ENCODE measurements around the gene KCNE3.

The KCNE3 gene

DNA sequence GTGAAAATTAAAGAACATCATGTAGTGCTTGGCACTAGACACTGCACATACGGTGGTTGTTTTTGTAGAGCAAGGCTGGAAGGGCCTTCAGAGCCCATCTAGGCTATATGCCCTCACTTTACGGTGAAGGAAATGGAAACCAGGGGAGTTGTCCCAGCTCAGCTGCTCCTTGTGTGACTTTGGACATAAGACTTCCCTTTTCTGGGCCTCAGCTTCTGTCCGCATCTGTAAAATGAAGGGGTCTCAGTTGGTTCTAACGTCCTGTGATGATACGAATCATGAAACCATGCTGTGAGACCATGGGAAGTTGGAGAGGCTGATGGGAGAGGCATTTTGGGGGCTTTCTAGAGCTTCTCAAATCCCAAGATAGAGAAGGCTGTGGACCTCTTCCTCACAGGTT lies 4.7 kb downstream of the KCNE3 start:
- Histone ChIP-seq H3K4me3 (ENCODE audit: low read depth, low read length, poor library complexity, severe bottlenecking) (no peak overlapping the region), H3K9me2 (ENCODE audit: low read depth, low read length) (no peaks in the 10 kb centered on the region), H3K79me2 (ENCODE audit: insufficient read depth, low read length) (no peaks in the 10 kb centered on the region), H4K20me1 (ENCODE audit: insufficient read depth, low read length) (no peaks in the 10 kb centered on the region), H3K4me2 (ENCODE audit: low read length) (no peak overlapping the region), H2AFZ (ENCODE audit: low read length) (no peak overlapping the region), H3K27ac (ENCODE audit: low read depth, low read length, poor library complexity, severe bottlenecking) (no peak overlapping the region), H3K36me3 (ENCODE audit: insufficient read depth, low read length) (no peaks in the 10 kb centered on the region), H3K27me3 (ENCODE audit: insufficient read depth, low read length) (no peaks in the 10 kb centered on the region), H3F3A (ENCODE audit: insufficient read depth, low read length) (no peaks in the 10 kb centered on the region), H3K9me3 (ENCODE audit: low read length) (no peaks in the 10 kb centered on the region), H3K9ac (ENCODE audit: low read length) (no peak overlapping the region), H3K4me1 (ENCODE audit: insufficient read depth, low read length, severe bottlenecking) (no peaks in the 10 kb centered on the region)
- no peak for TF ChIP-seq EZH2 (IDR thresholded peaks at IDR 0.05; ENCODE audit: borderline replicate concordance, low read length)
- TF ChIP-seq, protein P1, sequence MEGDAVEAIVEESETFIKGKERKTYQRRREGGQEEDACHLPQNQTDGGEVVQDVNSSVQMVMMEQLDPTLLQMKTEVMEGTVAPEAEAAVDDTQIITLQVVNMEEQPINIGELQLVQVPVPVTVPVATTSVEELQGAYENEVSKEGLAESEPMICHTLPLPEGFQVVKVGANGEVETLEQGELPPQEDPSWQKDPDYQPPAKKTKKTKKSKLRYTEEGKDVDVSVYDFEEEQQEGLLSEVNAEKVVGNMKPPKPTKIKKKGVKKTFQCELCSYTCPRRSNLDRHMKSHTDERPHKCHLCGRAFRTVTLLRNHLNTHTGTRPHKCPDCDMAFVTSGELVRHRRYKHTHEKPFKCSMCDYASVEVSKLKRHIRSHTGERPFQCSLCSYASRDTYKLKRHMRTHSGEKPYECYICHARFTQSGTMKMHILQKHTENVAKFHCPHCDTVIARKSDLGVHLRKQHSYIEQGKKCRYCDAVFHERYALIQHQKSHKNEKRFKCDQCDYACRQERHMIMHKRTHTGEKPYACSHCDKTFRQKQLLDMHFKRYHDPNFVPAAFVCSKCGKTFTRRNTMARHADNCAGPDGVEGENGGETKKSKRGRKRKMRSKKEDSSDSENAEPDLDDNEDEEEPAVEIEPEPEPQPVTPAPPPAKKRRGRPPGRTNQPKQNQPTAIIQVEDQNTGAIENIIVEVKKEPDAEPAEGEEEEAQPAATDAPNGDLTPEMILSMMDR (IDR thresholded peaks at IDR 0.05; ENCODE audit: low read length), result no peak

GRCh38 chr11:74462009-74462408 lies 5.3 kb downstream of the KCNE3 start:
- H3K79me2 ChIP-seq (ENCODE audit: insufficient read depth, low read length), result no peaks in the 10 kb centered on the region
- no peak overlapping the region for H3K9ac ChIP-seq (ENCODE audit: low read length)
- H3K27me3 ChIP-seq (ENCODE audit: insufficient read depth, low read length), result no peaks in the 10 kb centered on the region
- H2AFZ ChIP-seq (ENCODE audit: low read length), result no peak overlapping the region
- no peak overlapping the region for H3K4me3 ChIP-seq (ENCODE audit: low read depth, low read length, poor library complexity, severe bottlenecking)
- no peaks in the 10 kb centered on the region for H3F3A ChIP-seq (ENCODE audit: insufficient read depth, low read length)
- H4K20me1 ChIP-seq (ENCODE audit: insufficient read depth, low read length), result no peaks in the 10 kb centered on the region
- no peak overlapping the region for H3K27ac ChIP-seq (ENCODE audit: low read depth, low read length, poor library complexity, severe bottlenecking)
- TF ChIP-seq EZH2 (IDR thresholded peaks at IDR 0.05; ENCODE audit: borderline replicate concordance, low read length), result no peak
- TF ChIP-seq, protein P1 (IDR thresholded peaks at IDR 0.05; ENCODE audit: low read length), result no peak
- no peaks in the 10 kb centered on the region for H3K9me2 ChIP-seq (ENCODE audit: low read depth, low read length)
- no peaks in the 10 kb centered on the region for H3K9me3 ChIP-seq (ENCODE audit: low read length)
- H3K36me3 ChIP-seq (ENCODE audit: insufficient read depth, low read length), result no peaks in the 10 kb centered on the region
- no peaks in the 10 kb centered on the region for H3K4me1 ChIP-seq (ENCODE audit: insufficient read depth, low read length, severe bottlenecking)
- H3K4me2 ChIP-seq (ENCODE audit: low read length), result no peak overlapping the region

DNA sequence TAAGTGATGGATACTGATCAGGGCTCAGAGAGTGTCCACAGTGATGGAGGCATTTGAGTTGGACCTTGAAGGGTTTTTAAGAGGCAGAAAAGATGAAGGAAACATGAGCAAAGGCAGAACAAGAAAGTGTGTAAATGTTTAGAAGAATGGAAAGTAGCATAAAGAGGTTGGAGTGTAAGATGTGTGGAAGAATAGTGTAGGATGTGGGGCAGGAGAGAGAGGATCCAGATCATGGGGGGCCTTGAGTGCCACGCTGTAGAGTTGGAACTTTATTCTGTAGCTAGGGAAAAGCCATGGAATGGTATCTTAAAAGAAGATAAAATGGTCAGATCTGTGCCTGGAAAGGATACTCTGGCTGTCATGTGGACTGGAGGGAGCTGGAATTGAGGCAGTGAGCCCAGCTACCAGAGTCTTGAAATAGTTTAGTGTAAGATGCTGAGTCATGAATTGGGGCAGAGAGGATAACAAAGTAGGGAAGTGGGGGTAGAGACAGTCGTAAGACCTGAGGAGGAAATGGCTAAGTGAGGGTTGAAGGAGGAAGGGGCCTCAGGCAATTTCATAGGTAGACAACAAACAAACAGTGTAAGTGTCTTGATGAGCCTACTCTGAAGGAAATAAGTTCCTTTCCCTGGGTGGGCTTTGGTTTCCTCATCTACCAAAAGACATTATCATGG lies 6.7 kb downstream of the KCNE3 start:
- Histone ChIP-seq H3K4me3 (ENCODE audit: low read depth, low read length, poor library complexity, severe bottlenecking) (no peak overlapping the region), H3K4me2 (ENCODE audit: low read length) (no peak overlapping the region), H3K4me1 (ENCODE audit: insufficient read depth, low read length, severe bottlenecking) (no peaks in the 10 kb centered on the region), H3F3A (ENCODE audit: insufficient read depth, low read length) (no peaks in the 10 kb centered on the region), H3K9ac (ENCODE audit: low read length) (no peak overlapping the region), H3K9me2 (ENCODE audit: low read depth, low read length) (no peaks in the 10 kb centered on the region), H2AFZ (ENCODE audit: low read length) (no peak overlapping the region), H3K27ac (ENCODE audit: low read depth, low read length, poor library complexity, severe bottlenecking) (no peak overlapping the region), H3K9me3 (ENCODE audit: low read length) (no peaks in the 10 kb centered on the region), H3K36me3 (ENCODE audit: insufficient read depth, low read length) (no peaks in the 10 kb centered on the region), H3K79me2 (ENCODE audit: insufficient read depth, low read length) (no peaks in the 10 kb centered on the region), H4K20me1 (ENCODE audit: insufficient read depth, low read length) (no peaks in the 10 kb centered on the region), H3K27me3 (ENCODE audit: insufficient read depth, low read length) (no peaks in the 10 kb centered on the region)
- no peak for TF ChIP-seq EZH2 (IDR thresholded peaks at IDR 0.05; ENCODE audit: borderline replicate concordance, low read length)
- TF ChIP-seq, protein P1 (IDR thresholded peaks at IDR 0.05; ENCODE audit: low read length), result no peak
